GM18858 (cell line): ENCODE data around the gene PTCRA.
"Not testable (repeated sequence)": the region's sequence is repeated elsewhere in the genome, so short reads cannot be mapped to it uniquely, and the experiment has no call there.

Experiments used
- ATAC-seq: cut with Tn5 transposase; IDR thresholded peaks from one replicate; pipeline ENCODE4 v1.9.1; 2021; ENCODE audit not compliant: unreplicated experiment

Gene PTCRA

DNA sequence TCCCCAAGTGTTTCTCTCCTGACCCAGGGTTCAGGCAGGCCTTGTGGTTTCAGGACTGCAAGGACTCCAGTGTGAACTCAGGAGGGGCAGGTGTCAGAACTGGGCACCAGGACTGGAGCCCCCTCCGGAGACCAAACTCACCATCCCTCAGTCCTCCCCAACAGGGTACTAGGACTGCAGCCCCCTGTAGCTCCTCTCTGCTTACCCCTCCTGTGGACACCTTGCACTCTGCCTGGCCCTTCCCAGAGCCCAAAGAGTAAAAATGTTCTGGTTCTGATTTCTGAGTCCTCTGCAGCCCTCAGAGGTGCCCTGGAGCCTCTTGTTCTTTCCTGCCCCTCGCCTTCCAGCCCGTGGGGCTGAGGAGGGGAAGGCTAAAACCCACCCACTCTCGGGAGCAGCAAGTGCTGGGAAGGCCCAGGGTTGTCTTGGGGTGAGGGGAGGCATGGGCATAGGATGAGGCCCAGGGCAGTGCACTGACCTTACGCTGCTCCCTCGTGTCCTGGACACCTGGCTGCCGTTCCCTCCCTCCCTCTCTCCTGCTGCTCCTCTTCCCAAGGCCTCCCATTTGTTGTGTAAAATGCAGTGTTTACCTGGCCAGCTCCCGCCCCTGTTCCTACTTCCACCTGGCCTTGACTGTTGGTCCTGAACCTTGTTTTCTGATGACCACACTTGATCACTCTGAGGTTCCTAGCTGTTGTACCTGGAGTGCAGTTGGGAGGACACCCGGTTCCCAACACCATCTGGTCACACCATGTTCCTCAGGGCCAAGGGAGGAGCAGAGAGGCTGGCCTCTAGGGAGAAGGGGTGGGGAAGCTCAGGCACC, 23.3 kb downstream of the PTCRA start:
- no peak for ATAC-seq

DNA sequence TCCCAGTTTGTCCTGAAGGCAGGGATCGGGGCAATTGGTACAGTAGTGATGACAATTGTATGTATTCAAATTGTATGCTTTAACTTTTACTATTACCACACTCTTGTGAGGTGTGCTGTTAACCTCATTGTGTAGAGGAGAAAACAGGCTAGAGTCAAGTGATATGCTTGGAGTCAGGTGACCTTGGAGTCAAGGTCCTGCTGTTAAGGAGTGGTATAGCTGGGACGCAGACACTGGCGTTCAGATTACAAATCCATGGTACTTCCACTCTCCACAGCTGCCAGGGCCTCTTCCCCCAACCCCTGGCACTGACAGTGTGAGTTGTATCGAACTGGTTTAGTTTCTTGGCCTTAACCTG, 23.9 kb downstream of the PTCRA start:
- no peak for ATAC-seq

DNA sequence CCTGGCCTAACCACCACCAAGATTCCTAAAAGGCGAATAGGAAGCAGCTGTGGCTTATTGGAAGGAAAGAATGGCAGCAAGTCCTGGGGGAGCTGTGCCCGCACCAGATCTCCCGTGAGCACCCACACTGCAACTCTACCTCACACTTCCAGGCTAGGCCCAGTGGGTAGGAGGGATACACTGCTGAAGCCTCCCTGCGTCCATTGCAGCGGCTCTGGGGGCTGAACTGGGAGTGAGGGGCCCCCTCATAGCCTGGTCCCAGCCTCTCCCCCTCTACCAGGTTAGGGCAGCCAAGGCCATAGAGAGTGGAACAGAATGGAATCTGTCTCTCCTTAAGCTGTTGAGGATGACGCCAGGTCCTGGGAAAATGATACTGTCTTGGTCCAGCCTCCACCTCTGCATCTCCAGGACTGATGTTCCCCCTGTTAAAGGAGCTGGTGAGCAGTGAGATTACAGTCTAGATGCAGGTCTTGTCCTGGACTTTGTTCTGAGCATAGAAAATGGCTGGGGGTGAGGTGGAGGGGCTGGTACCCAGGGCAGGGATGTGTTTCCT, 24.7 kb downstream of the PTCRA start:
- no peak for ATAC-seq

GRCh38 chr6:42941356-42941755, 25.5 kb downstream of the PTCRA start:
- not testable (repeated sequence) for ATAC-seq

DNA sequence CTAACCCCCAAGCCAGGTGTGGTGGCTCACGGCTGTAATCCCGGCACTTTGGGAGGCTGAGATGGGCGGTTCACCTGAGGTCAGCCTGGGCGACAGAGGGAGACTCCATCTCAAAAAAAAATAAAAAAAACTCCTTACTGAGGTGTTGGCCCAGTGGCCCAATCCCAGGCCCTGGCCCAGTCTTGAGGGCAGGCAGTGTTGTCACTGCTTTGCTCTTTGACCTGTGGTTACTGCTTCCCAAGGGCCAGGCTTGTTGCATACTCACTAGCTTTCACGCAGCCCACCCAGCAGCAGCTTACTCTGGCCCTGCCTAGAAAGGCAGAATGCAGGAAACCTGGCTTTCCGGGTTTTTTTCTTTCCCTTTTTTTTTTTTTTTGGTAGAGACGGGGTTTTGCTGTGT, 26.6 kb downstream of the PTCRA start:
- no peak for ATAC-seq

DNA sequence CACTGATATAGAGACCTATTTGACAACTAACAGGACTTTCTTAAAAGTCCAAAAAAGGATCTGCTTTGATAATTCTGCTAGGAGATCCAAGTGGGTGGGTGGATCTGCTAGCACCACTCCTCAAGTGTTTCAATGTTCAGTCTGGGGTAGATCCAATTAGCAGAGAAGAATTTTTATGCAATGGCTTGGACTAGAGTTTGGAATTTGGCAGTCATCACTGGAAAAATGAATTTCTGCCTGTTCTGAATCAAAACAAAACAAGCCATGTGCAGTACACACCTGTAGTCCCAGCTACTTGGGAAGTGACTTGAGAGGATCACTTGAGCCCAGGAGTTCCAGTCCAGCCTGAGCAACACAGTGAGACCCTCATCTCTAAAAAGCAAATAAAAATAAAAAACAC, 32.1 kb downstream of the PTCRA start:
- no peak for ATAC-seq

DNA sequence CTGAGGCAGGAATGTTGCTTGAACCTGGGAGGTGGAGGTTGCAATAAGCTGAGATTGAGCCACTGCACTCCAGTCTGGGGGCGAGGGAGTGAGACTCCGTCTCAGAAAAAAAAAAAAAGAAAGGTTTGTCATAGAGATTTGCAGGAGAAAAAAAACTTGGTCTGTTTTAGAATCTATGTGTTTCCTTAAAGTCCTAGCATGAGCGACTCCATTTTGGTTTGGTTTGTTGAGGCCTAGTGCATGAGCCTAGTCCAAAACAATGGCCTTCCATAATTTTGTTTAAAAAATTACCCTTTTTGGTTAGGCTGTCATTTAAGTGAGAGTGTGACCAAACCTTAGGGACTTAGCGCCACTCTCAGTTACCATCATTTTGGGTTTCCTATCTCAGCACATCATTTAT, 36.5 kb downstream of the PTCRA start:
- no peak for ATAC-seq

- not testable (repeated sequence) for ATAC-seq
These were observed 38.6 kb downstream of the PTCRA start for GRCh38 chr6:42954405-42954804.

DNA sequence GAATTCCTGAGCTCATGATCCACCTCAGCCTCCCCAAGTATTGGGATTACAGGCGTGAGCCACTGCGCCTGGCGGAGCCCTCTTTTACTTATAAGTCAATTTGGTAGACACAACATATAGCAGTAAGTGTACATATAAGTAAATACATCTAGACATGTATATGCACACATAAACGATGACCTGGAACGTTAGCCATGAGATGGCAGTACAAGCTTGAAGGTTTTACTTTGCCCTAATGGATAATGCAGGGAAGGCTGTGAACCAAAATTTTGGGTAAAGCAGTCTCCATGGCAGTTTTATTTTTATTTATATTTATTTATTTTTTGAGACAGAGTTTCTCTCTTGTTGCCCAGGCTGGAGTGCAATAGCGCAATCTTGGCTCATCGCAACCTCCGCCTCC, 42.3 kb downstream of the PTCRA start:
- ATAC-seq: no peak

DNA sequence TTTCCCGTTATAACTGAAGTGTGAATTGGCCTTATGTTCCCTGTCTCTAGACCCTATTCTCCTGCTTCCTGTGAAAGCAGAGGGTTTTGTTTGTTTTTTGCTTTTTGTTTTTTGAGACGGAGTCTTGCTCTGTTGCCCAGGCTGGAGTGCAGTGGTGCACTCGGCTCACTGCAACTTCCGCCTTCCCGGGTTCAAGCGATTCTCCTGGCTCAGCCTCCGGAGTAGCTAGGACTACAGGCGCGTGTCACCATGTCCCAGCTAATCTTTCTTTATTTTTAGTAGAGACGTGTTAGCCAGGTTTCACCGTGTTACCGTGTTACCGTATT, 44.0 kb downstream of the PTCRA start:
- no peak for ATAC-seq

GRCh38 chr6:42960243-42961019, 44.6 kb downstream of the PTCRA start, which contains the start of gene GNMT:
Gene GNMT (plus strand): TSS chr6:42960754. CDS start chr6:42960768, 14 bp downstream.
- no peak for ATAC-seq

DNA sequence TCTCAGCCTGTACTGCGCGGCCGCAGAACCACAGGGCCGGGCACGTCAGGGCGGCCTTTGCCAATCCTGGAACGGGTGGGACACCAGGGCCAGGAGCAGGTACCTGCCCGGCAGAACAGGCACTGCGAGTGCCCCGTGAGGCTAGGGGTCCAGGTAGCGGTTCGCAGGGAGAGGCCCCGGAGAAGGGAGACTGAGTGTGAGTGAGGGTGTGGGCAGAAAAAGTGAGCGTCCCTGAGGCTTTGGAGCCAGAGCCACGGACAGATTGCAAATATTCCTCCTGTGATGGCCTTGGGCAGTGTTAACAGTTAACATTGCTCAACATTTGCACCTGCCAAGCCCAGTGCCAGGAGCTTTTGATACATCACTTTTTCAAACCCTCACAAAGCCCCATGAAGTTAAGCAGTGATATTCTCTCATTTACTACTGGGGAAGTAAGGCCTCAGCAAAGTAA, 45.2 kb downstream of the PTCRA start:
- no peak for ATAC-seq

DNA sequence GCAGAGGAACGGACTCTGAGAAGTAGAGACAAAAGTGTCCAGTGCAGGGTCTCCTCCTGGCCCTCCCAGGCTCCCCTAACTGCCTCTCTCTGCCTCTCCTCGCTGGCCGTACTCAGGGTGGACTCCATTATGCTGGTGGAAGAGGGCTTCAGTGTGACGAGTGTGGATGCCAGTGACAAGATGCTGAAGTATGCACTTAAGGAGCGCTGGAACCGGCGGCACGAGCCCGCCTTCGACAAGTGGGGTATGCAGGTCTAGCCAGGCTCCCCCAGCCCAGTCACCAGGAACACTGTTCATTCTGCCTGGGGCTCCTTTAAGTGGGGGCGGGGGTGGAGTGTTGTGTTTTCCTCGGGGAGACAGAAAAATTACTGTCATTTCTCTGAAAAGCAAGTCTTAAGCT, 46.2 kb downstream of the PTCRA start:
- ATAC-seq: no peak

DNA sequence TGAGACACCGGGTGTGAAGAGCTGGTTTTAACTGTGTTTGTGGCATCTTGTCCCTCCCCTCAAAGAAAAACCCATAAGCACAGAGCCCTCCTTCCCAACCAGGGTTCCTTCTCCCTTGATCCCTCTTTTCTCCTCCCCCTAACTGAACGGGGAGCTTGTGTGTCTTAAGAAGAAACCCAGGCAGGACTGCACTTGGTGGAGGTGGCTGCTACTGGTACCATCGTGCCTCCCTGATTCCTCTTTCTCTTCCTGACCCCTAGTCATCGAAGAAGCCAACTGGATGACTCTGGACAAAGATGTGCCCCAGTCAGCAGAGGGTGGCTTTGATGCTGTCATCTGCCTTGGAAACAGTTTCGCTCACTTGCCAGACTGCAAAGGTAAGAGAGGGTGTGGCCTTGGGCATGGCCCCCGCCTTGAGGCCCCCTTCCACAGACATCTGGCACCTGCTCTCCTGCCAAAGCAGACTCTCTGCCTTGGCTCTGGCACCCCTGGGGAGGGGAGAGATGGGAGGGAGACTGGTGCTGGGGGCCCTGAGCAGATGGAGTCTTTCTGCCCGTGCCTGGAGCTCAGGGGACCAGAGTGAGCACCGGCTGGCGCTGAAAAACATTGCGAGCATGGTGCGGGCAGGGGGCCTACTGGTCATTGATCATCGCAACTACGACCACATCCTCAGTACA, 46.8 kb downstream of the PTCRA start:
- ATAC-seq: no peak

- no peak for ATAC-seq
These were observed 47.5 kb downstream of the PTCRA start for GRCh38 chr6:42963179-42963854.

DNA sequence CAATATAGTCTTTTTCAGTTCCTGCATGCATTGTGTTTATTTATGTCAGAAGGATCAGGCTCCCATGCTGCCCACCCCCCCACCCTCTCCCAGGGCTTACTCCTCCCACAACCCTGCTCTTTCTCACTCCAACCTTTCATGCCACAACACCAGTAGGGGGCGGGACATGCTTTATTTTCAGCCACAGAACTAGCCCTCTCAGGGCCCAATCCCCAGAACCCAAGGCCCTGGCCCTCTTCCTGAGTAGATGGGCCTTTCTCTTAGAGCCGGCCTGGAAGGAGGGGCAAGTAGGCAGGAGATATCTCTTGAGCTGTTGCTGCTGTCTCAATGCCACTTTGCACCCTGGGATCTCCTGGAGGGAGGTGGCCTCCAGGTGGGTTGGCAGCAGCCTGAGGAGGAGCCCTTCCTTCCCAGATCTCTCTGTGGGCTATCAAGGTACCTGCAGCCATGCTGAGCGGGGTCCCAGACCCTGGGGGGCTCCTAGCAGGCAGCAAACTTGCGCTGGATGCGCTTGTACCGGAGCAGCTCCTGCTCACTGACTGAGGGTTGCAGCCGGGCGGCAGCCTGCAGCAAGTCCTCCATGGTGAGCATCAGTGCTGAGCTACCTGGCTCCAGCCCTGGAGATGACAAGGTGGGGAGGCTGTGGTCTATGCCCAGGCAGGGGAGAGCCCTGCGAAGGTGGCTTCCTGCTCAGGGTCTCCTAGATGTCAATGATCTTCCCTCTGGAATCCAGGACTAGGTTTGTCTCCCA, 48.2 kb downstream of the PTCRA start:
- ATAC-seq: no peak

DNA sequence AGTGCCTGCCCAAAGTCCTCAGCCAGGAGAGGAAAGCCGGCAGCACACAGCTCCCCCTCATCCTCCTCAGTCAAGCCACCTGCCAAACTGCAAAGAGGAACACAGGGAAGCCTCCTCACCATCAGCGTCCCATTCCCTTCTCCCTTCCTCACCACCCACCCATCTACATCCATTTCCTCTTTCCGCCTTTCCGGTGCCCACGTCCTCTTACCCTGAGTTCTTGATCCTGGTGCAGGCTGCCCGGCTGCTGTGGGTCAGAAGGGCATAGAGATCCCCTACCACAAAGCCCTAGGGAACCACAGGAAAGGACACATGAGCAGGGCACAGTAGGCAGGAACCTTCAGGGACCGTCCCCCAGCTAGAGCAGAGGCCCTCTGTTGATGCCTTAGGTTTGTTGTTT, 50.7 kb downstream of the PTCRA start:
- no peak for ATAC-seq

DNA sequence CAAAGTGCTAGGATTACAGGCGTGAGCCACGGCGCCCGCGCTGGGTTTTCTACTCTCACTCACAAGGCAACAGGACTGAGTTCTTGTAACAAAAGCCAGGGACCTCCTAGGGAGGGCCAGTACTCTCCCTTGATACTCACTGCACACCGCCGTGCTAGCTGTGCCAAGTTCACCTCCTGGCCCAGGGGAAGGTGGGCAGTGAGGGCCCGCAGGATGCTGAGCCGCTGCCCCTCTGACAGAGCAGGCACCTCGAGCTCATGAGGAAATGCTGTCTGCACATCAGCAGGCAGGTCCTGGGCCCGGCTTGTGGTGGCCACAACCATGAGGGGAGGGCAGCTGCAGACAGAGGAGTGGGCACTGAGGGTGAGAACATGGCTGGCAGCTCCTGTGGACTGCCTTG, 51.4 kb downstream of the PTCRA start:
- ATAC-seq: no peak

- no peak for ATAC-seq
These were observed 52.4 kb downstream of the PTCRA start for GRCh38 chr6:42968126-42968701.

DNA sequence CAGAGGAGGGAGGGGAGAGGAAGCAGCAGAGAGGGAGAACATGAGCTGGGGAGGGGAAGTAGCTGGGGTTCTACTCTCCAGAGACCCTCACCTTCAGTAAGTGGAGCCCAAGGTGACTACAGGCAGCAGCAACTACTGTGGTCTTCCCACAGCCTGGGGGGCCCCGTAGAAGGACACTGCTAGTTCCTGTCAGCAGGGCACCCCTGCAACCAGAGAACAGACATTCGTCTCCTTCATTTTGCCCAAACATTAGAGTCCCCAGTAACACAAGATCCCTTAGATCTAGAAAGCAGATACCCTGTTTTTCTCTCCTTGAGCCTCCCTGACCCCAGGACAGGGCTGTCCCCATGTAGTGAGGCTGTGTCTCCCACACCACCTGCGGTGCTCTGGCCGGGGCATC, 52.9 kb downstream of the PTCRA start:
- no peak for ATAC-seq
